CD4-positive, alpha-beta T cell treated with Interleukin-15 for 1 hour (primary cell): Measurements from ENCODE around the gene GPRIN1.
A peak's percentile ranks its signal among the peaks of the same experiment; 100 is the strongest.
"Not testable (repeated sequence)": the region's sequence is repeated elsewhere in the genome, so short reads cannot be mapped to it uniquely, and the experiment has no call there.

Experiments used
- DNase-seq: peaks from one replicate; pipeline ENCODE4 v3.0.0-alpha.2; 2020

Gene GPRIN1

DNA sequence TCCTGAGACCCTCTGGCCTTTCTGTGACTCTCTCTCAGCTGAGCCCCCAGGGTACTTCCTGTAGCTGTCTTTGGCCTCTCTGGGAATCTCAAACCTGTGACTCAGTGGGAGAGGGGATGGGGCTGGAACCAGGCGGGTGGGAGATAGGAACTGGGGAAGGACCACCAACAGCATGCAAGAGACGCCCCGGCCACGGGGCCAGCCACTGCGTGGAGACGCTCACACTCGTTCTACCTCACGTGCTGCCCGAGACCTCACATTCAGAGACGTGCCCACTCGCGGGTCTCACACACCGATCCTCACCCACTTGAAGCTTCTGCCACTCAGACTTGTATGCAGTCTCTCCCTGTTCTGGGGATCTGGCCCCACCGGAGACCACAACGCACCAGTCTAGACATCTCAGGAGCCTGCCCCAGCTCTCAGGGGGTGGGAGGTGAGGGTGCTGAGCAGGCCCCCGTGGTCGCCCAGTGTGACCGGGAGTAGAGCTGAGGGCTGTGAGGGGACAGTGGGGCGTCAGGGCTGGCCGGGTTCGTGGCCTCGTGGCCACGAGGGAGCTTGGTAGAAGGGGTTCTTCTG is 13.8 kb downstream of the GPRIN1 start:
- no peak for DNase-seq

DNA sequence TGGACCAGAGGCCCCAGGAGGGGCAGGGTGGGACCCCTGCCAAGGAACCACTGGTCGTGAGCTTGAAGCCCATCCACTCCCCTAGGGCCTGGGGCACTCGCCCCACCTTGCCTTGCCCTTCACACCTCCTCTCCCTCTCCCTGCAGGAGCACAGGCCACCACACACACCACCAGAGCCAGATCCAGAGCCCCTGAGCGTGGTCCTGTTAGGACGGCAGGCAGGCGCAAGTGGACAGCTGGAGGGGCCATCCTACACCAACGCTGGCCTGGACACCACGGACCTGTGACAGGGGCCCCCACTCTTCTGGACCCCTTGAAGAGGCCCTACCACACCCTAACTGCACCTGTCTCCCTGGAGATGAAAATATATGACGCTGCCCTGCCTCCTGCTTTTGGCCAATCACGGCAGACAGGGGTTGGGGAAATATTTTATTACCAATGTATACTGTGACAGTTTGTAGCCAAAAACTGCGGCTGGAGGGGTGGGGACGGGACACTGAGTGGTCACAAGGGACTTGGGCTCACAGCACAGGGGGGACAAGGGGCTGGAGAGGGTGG is 14.5 kb downstream of the GPRIN1 start:
- DNase-seq: no peak

DNA sequence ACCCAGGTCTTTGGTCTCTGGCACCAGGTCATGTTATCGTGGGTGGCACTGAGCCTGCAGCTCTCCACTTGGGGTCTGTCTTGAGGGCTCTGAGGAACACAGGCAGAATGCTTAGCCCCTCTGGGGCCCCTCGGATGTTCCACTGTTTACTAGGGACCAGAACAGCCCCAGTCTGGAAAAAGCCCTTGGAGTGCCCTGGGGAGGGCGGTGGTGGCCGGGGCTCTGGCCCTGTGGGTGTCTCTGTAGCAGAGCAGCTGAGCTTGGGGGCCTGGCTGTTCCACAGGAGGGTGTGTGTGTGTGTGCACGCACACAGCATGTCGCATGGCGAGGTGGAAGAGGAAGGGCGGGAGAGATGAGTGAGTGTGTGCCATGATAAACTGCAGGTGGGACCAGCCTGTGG is 15.4 kb downstream of the GPRIN1 start:
- DNase-seq: no peak

GRCh38 chr5:176593273-176593869 is 16.6 kb downstream of the GPRIN1 start:
- no peak for DNase-seq

GRCh38 chr5:176592573-176592972 is 17.4 kb downstream of the GPRIN1 start:
- no peak for DNase-seq

GRCh38 chr5:176591667-176592066 is 18.3 kb downstream of the GPRIN1 start:
- DNase-seq: not testable (repeated sequence)

DNA sequence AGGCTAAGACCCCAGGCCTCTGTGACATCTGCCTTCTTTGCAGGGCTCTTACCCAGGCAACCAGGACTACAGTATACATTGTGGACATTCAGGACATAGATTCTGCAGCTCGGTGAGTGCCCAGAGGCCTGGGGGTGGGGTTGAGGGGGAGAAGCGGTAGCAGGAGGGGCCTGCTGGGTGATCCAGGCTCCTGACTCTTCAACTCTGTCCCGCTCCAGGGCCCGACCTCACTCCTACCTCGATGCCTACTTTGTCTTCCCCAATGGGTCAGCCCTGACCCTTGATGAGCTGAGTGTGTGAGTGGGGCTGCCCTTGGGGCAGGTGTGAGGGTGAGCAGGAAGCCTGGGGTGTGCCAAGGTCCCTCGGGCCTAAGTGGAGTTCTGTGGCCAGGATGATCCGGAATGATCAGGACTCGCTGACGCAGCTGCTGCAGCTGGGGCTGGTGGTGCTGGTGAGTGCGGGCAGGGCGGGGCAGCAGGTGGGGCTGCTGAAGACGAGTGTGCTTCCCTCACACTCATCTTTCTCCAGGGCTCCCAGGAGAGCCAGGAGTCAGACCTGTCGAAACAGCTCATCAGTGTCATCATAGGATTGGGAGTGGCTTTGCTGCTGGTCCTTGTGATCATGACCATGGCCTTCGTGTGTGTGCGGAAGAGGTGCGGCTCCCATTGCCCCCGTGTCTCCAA is 19.8 kb downstream of the GPRIN1 start:
- no peak for DNase-seq

DNA sequence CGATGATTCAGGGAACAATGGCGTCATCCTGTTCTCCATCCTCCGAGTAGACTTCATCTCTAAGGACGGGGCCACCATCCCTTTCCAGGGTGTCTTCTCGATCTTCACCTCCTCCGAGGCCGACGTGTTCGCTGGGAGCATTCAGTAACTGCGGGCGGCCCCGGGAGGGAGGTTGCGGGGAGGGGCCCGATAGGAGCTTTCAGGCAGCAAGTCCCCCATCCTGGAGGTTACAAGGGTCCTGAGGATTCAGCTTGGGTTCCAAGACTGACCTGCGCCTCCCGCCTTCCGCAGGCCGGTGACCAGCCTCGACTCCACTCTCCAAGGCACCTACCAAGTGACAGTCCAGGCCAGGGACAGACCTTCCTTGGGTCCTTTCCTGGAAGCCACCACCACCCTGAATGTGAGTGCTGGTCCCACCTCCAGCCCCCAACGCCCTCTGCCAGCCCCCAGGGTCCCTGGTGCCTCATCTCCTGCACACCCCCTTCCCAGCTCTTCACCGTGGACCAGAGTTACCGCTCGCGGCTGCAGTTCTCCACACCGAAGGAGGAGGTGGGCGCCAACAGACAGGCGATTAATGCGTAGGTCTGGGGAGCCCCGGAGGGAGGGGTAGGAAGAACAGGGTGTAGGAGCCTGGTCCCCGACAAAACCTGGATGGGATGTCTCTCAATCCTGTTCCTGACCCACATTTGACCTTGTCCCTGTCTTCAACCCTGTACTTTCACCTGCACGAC is 20.8 kb downstream of the GPRIN1 start:
- DNase-seq: no peak

DNA sequence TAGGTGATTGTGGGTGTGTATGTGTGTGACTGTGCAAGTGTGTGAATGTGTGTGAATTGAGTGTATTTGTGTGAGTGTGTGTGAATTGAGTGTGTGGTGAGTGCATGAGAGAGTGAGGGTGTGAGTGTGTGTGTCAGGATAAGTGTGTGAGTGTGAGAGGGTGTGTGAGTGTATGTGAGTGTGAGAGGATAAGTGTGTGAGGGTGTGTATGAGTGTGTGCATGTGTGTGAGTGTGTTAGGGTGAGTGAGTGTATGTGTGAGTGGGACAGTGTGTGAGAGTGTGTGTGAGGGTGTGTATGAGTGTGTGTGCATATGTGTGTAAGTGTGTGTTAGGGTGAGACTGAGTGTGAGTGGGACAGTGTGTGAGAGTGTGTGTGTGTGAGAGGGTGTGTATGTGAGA is 21.7 kb downstream of the GPRIN1 start:
- DNase-seq: no peak

DNA sequence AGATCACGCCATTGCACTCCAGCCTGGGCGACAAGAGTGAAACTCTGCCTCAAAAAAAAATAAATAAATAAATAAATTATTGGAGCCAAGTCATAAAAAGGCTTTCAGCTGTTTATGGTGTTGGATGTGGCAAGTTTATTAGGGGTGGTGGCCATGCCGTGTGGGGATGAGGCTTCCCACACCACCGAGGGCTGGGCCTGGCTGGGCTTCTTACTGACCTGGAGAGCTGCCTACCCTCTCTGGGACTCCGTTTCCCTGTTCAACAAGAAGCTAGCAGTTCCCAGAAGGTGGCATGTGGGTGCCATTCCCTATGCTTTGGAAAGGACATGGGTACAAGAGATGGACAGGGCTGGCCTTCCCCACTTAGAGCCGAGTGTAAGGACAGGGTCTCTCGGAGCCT is 22.6 kb downstream of the GPRIN1 start:
- no peak for DNase-seq

DNA sequence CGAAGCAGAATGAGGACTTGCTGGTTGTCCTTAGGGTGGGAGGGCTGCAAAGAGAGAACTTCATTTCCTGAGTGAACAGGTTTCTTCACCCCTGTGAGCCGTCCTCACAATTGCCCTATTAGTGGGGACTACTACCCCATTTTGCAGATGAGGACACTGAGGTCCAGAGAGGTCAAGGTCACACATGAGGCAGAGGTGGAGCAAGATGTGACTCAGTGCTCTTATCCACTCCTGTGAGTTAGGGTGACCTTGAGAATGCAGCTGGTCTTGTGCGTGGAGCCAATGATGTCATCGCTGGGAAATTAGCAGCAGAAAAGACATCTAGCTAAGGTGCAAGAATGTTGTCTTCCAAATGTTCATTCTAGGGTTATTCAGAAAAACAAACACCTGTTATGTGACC is 26.9 kb downstream of the GPRIN1 start:
- DNase-seq: no peak

DNA sequence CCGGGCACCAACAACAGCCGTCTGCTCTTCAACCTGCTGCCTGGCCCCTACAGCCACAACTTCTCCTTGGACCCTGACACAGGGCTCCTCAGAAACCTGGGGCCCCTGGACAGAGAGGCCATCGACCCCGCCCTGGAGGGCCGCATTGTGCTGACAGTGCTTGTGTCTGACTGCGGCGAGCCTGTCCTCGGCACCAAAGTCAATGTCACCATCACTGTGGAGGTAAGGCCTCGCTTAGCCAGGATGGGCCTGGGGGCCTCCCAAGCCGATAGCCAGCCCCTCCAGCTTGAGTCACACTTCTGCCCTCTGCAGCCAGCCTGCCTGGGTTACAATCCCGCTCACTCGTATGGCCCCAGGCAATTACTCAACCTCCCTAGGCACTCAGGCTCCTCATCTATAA is 28.6 kb downstream of the GPRIN1 start:
- no peak for DNase-seq

DNA sequence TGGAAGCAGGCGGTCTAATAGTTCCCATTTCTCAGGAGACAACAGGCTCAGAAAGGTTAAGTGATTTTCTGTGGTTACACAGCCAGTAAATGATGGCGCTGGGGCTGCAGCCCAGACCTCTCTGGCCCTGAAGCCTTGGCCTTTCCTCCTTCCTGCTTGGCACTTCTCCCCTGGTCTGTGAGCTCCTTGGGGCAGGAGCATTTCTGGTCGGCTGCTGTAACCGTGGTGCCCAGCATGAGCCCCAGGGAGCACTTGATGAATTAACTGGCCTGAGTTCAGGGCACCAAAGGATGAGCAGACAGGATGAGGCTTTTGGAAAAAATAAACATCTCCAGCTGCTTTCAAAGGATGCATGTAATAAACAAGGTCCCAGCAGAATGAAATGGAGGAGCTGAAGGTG is 30.6 kb downstream of the GPRIN1 start:
- DNase-seq: no peak

DNA sequence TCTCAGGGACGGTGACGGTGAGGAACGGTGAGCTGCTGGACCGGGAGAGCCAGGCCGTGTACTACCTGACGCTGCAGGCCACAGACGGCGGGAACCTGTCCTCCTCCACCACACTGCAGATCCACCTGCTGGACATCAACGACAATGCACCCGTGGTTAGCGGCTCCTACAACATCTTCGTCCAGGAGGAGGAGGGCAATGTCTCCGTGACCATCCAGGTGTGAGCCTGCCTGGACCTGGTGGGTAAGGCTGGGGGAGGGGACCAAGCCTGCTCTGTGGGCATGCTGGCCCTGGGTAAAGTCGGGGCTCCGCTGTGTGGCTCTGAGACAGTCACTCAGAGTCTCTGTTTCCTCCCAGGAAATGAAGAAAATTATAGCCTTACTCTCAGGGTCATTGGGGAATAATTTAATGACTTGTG is 31.6 kb downstream of the GPRIN1 start:
- peak; percentile 42 for DNase-seq

DNA sequence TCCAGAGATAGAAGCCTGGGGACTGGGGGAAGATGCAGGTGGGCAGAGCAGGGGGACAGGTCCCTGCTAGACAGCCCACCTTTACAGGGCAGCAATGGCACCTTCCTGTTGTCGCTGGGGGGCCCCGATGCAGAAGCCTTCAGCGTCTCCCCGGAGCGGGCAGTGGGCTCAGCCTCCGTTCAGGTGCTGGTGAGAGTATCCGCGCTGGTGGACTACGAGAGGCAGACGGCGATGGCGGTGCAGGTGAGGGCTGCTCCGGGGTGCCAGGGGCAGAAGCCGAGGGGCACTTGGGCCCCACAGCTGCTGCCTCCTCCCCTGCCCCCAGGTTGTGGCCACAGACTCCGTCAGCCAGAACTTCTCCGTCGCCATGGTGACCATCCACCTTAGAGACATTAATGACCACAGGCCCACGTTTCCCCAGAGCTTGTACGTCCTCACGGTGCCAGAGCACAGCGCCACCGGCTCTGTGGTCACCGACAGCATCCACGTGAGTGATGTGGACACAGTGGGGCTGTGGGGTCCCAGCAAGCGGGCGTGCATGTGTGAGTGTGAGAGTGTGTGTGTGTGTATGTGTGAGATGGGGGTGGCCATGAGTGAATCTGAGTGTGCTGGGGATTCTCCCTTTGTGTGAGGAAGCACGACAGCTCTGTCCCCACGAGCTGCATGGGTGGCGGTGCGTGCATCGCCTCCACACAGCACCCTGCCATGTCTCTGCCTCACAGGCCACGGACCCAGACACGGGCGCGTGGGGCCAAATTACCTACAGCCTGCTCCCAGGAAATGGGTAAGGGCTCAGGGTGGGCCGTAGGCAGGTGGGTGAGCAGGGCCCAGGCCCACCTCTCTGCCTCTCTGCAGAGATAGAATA is 32.4 kb downstream of the GPRIN1 start:
- DNase-seq: no peak

DNA sequence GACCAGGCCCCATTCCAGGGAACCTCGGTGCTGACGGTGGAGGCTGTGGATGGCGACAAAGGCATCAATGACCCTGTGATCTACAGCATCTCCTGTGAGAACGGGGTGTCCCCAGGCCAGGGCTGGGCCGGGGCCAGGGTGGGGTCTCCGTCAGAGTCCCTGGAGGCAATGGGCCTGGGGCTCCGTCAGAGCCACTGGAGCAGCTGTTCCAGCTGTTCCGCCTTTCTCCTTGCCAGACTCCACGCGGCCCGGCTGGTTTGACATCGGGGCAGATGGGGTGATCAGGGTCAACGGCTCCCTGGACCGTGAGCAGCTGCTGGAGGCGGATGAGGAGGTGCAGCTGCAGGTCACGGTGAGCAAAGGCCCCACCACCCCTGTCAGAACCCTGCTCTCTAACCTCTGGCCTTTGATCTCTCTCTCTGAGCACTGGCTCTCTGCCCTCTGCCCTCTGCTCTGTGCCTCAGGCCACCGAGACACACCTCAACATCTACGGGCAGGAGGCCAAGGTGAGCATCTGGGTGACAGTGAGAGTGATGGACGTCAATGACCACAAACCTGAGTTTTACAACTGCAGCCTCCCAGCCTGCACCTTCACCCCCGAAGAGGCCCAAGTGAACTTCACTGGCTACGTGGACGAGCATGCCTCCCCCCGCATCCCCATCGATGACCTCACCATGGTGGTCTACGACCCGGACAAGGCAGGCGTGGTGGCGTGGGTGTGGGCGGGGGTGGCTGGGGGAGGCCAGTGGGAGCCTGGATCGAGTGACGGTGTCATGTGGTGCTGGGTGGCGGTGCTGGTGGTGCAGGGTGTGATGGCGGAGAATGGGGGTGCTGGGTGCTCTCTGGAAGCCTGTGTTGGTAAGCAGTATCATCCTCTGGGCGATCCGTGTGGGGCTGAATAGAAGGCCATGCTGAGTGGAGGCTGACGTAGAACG is 34.2 kb downstream of the GPRIN1 start:
- no peak for DNase-seq

DNA sequence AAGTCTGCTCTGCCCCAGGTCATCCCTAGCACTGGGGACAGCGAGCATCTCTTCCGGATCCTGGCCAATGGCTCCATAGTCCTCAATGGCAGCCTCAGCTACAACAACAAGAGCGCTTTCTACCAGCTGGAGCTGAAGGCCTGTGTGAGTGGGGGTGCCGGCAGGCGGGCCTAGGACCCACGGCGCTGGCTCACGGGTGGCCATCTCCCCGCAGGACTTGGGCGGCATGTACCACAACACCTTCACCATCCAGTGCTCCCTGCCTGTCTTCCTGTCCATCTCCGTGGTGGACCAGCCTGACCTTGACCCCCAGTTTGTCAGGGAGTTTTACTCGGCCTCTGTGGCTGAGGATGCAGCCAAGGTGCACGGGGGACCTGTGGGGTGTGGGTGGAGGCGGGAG is 34.9 kb downstream of the GPRIN1 start:
- DNase-seq: no peak

GRCh38 chr5:176574297-176574591 is 35.7 kb downstream of the GPRIN1 start:
- DNase-seq: no peak

DNA sequence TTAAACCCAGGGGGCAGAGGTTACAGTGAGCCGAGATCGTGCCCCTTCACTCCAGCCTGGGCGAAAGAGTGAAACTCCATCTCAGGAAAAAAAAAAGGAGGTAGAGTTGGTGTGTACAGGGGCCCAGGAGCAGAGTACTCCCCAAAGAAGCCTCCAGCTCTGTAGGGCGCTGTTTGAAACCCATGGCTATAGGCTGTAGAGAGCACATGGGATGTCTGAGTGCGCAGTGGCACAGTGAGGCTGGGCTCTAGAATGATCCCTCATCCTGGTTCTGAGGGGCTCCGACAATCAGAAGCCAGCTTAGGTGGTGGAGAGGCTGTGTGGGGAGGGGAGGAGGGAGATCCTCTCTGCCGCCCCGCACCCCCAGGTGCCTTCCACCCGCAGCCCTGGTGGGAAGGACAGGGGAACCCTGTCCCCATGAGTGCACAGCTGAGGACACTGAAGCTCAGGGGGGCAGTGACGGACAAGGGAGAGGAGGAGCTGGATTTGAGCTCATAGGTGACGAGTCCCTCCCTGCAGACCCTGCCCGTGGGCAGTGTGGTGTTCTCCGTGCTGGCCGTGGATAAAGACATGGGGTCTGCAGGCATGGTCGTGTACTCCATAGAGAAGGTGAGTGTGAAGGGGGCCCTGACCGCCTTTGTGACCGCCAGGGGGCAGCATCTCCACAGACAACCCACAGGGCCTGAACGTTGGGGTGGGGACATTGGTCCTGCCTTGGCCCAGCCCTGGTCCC is 36.2 kb downstream of the GPRIN1 start:
- DNase-seq: peak; percentile 67

- DNase-seq: no peak
Measured at GRCh38 chr5:176570044-176570443, 39.9 kb downstream of the GPRIN1 start.

GRCh38 chr5:176568657-176569056 is 41.3 kb downstream of the GPRIN1 start:
- no peak for DNase-seq
